Measurements from ENCODE around the gene PSMD9. TPM values are rescaled to one million over a fixed set of nuclear protein-coding genes. Genes with fewer than 3 reads are reported as not detected.

The PSMD9 gene
- total and polyA plus RNA-seq, 7 experiments from 2014 or later = 36.7 to 92.6 (median 48.3) TPM

DNA sequence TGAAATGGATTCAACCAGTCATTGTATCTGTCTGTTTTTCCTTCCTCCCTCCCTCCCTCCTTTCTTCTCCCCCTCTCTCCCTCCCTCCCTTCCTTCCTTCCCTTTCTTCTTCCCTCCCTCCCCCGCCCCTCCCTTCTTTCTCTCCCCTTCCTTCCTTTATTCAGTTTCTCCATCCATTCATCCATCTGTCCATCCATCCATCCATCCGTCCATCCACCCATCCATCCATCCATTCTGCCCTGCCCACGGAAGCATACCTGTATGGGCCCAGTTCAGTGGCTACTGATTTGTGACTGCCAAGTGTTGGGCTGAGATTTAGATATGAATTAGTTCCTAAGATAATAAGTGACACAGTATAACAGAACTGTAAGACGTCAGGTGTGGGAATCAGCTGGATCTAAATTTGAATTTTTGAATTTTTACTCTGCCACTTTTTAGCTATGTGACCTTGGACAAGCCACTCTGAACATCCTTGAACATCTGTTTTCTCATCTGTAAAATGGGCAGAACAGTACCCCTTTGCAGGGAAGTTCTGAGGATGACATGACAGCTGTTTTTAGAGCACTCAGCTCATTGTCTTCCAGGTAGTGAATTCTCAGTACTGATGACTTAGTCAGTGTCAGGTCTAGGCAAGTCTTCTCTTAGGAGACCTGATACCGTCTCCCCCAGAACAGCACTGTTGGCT, 72.7 kb downstream of the PSMD9 start:
- ATAC-seq (no peak), DNase-seq (no peak)
- Mint-ChIP-seq H3K36me3 (no peaks in the 10 kb centered on the region), H3K27ac (no peak overlapping the region), H3K4me3 (no peak overlapping the region), H3K4me1 (no peaks in the 10 kb centered on the region), H3K9me3 (no peaks in the 10 kb centered on the region), H3K27me3 (no peaks in the 10 kb centered on the region)
- intact Hi-C loops (cut with micrococcal nuclease) = no loop called here
- ChIA-PET POLR2A (no interaction called here), CTCF (no interaction called here)
- H3K36me3 ChIP-seq (ENCODE audit: control insufficient read depth in 2 of 3, insufficient read depth in 3 of 3, low read length in 3 of 3) = no peaks in the 10 kb centered on the region
- H3K4me3 ChIP-seq (ENCODE audit: low read length) = no peak overlapping the region
- no peaks in the 10 kb centered on the region for H3K4me1 ChIP-seq (ENCODE audit: control insufficient read depth in 2 of 2, insufficient read depth in 2 of 2, low read length in 2 of 2)
- no peaks in the 10 kb centered on the region for H3K9me3 ChIP-seq (ENCODE audit: control insufficient read depth in 2 of 3, low read length in 3 of 3)
- no peak overlapping the region for H3K27ac ChIP-seq (ENCODE audit: low read depth, low read length)
- H3K27me3 ChIP-seq (ENCODE audit: control insufficient read depth in 2 of 2, insufficient read depth in 2 of 2, low read length in 2 of 2) = no peaks in the 10 kb centered on the region

- Mint-ChIP-seq H3K27ac (peak overlapping the region in 1 of 9 donors; percentile 51), H3K27me3 (no peaks in the 10 kb centered on the region), H3K36me3 (no peaks in the 10 kb centered on the region), H3K9me3 (no peaks in the 10 kb centered on the region), H3K4me3 (no peak overlapping the region), H3K4me1 (no peaks in the 10 kb centered on the region)
- Histone ChIP-seq H3K4me3 (ENCODE audit: low read length) (no peak overlapping the region), H3K27ac (ENCODE audit: low read depth, low read length) (no peak overlapping the region), H3K9me3 (ENCODE audit: control insufficient read depth in 2 of 3, low read length in 3 of 3) (no peaks in the 10 kb centered on the region), H3K36me3 (ENCODE audit: control insufficient read depth in 2 of 3, insufficient read depth in 3 of 3, low read length in 3 of 3) (no peaks in the 10 kb centered on the region), H3K4me1 (ENCODE audit: control insufficient read depth in 2 of 2, insufficient read depth in 2 of 2, low read length in 2 of 2) (no peaks in the 10 kb centered on the region), H3K27me3 (ENCODE audit: control insufficient read depth in 2 of 2, insufficient read depth in 2 of 2, low read length in 2 of 2) (no peaks in the 10 kb centered on the region)
- ATAC-seq (no peak), DNase-seq (no peak)
- ChIA-PET CTCF (no interaction called here), POLR2A (no interaction called here)
- intact Hi-C loops (cut with micrococcal nuclease) = no loop called here
These were observed 74.9 kb downstream of the PSMD9 start for GRCh38 chr12:121963341-121964018.

GRCh38 chr12:121964813-121965643, 76.4 kb downstream of the PSMD9 start:
- DNase-seq = no peak
- Histone ChIP-seq H3K27me3 (ENCODE audit: control insufficient read depth in 2 of 2, insufficient read depth in 2 of 2, low read length in 2 of 2) (no peaks in the 10 kb centered on the region), H3K4me1 (ENCODE audit: control insufficient read depth in 2 of 2, insufficient read depth in 2 of 2, low read length in 2 of 2) (no peaks in the 10 kb centered on the region), H3K4me3 (ENCODE audit: low read length) (no peak overlapping the region), H3K27ac (ENCODE audit: low read depth, low read length) (no peak overlapping the region), H3K9me3 (ENCODE audit: control insufficient read depth in 2 of 3, low read length in 3 of 3) (no peaks in the 10 kb centered on the region), H3K36me3 (ENCODE audit: control insufficient read depth in 2 of 3, insufficient read depth in 3 of 3, low read length in 3 of 3) (no peaks in the 10 kb centered on the region)
- no peak for ATAC-seq
- H3K36me3 Mint-ChIP-seq = no peaks in the 10 kb centered on the region
- CTCF ChIA-PET = no interaction called here
- H3K9me3 Mint-ChIP-seq = no peaks in the 10 kb centered on the region
- H3K4me3 Mint-ChIP-seq = no peak overlapping the region
- intact Hi-C loops (cut with micrococcal nuclease) = no loop called here
- POLR2A ChIA-PET = no interaction called here
- no peak overlapping the region for H3K27ac Mint-ChIP-seq
- H3K27me3 Mint-ChIP-seq = no peaks in the 10 kb centered on the region
- peaks cover 0 to 2% (median 0%) of the 10 kb centered on the region in 7 donors for H3K4me1 Mint-ChIP-seq

- CTCF ChIA-PET = no interaction called here
- H3K9me3 ChIP-seq (ENCODE audit: control insufficient read depth in 2 of 3, low read length in 3 of 3) = no peaks in the 10 kb centered on the region
- no peaks in the 10 kb centered on the region for H3K27me3 ChIP-seq (ENCODE audit: control insufficient read depth in 2 of 2, insufficient read depth in 2 of 2, low read length in 2 of 2)
- Mint-ChIP-seq H3K27me3 (no peaks in the 10 kb centered on the region), H3K27ac (no peak overlapping the region), H3K36me3 (peaks cover 0 to 4% (median 2%) of the 10 kb centered on the region in 5 donors), H3K4me3 (no peak overlapping the region), H3K4me1 (peaks cover 0 to 5% (median 0%) of the 10 kb centered on the region in 7 donors), H3K9me3 (peaks cover 0 to 2% (median under 1%) of the 10 kb centered on the region in 11 donors)
- intact Hi-C loops (cut with micrococcal nuclease) = no loop called here
- no peak overlapping the region for H3K27ac ChIP-seq (ENCODE audit: low read depth, low read length)
- no peak for ATAC-seq
- no peak for DNase-seq
- H3K36me3 ChIP-seq (ENCODE audit: control insufficient read depth in 2 of 3, insufficient read depth in 3 of 3, low read length in 3 of 3) = no peaks in the 10 kb centered on the region
- no peak overlapping the region for H3K4me3 ChIP-seq (ENCODE audit: low read length)
- no peaks in the 10 kb centered on the region for H3K4me1 ChIP-seq (ENCODE audit: control insufficient read depth in 2 of 2, insufficient read depth in 2 of 2, low read length in 2 of 2)
- POLR2A ChIA-PET = no interaction called here
These were observed 78.4 kb downstream of the PSMD9 start for GRCh38 chr12:121966959-121967358.

Other genes with a start within 250 kb of the PSMD9 start
- gene MORN3, start 219.1 kb upstream of the PSMD9 start, total RNA-seq = 10 to 100 TPM in 2 of 5 experiments, 1 to 10 TPM in 3; 2.3 to 19.2 (median 9.6) TPM
- gene MORN3, start 219.1 kb upstream of the PSMD9 start, polyA plus RNA-seq = 1 to 10 TPM; 2.3 to 8.7 TPM
- 10 to 100 TPM in 2 of 5 experiments, 1 to 10 TPM in 3; 7.3 to 14.3 (median 9.2) TPM for gene TMEM120B, start 176.0 kb upstream of the PSMD9 start, total RNA-seq
- gene TMEM120B, start 176.0 kb upstream of the PSMD9 start, polyA plus RNA-seq = 1 to 10 TPM; 1.3 to 2.0 TPM
- 100 to 1,000 TPM; 121 to 164 (median 134) TPM for gene RHOF, start 95.1 kb upstream of the PSMD9 start, total RNA-seq
- gene RHOF, start 95.1 kb upstream of the PSMD9 start, polyA plus RNA-seq = 100 to 1,000 TPM in 1 of 2 donors, 10 to 100 TPM in 1; 69.2 to 115 TPM
- 100 to 1,000 TPM in 1 of 5 experiments, 10 to 100 TPM in 4; 35.1 to 124 (median 79.2) TPM for gene SETD1B, start 84.8 kb upstream of the PSMD9 start, total RNA-seq
- 1 to 10 TPM; 2.1 to 4.3 TPM for gene SETD1B, start 84.8 kb upstream of the PSMD9 start, polyA plus RNA-seq
- not detected for gene HPD, start 29.9 kb upstream of the PSMD9 start, total RNA-seq
- not detected for gene HPD, start 29.9 kb upstream of the PSMD9 start, polyA plus RNA-seq
- gene CFAP251, start 29.8 kb downstream of the PSMD9 start, total RNA-seq = 1 to 10 TPM in 2 of 5 experiments, under 1 TPM in 3; 0.38 to 1.5 (median 0.88) TPM
- gene CFAP251, start 29.8 kb downstream of the PSMD9 start, polyA plus RNA-seq = not detected
- 1 to 10 TPM; 4.1 to 6.6 (median 5.4) TPM for gene BCL7A, start 133.1 kb downstream of the PSMD9 start, total RNA-seq
- gene BCL7A, start 133.1 kb downstream of the PSMD9 start, polyA plus RNA-seq = 10 to 100 TPM in 1 of 2 donors, 1 to 10 TPM in 1; 4.0 to 11.9 TPM
- gene MLXIP, start 190.0 kb downstream of the PSMD9 start, total RNA-seq = 100 to 1,000 TPM in 4 of 5 experiments, 10 to 100 TPM in 1; 57.0 to 123 (median 115) TPM
- gene MLXIP, start 190.0 kb downstream of the PSMD9 start, polyA plus RNA-seq = 10 to 100 TPM; 17.4 to 29.8 TPM